Suprapubic skin (tissue), 4 donors: ENCODE data around the gene PANX3. TPM values are rescaled to one million over a fixed set of nuclear protein-coding genes. Genes with fewer than 3 reads are reported as not detected.

Source experiments
- DNase-seq, 2 donors: peaks; one replicate each; pipeline ENCODE4 v3.0.0-alpha.2; 2019; ENCODE audit warnings: low spot score in 2 of 2
- H3K27ac ChIP-seq: fragments of 200-600 bp; sonication (generic); one replicate; pipeline ENCODE4 v1.5.1; 2019
- H3K27me3 ChIP-seq: fragments of 200-600 bp; sonication (generic); one replicate; pipeline ENCODE4 v1.5.1; 2019
- H3K36me3 ChIP-seq: fragments of 200-600 bp; sonication (generic); one replicate; pipeline ENCODE4 v1.5.1; 2019
- H3K4me1 ChIP-seq: fragments of 200-600 bp; sonication (generic); one replicate; pipeline ENCODE4 v1.5.1; 2019
- H3K4me3 ChIP-seq: fragments of 200-600 bp; sonication (generic); one replicate; pipeline ENCODE4 v1.5.1; 2019; ENCODE audit warnings: mild to moderate bottlenecking
- H3K9me3 ChIP-seq: fragments of 200-600 bp; sonication (generic); one replicate; pipeline ENCODE4 v1.5.1; 2019
- CTCF ChIP-seq, 2 donors: fragments of 200-600 bp in 1 of 2; fragments of 450-650 bp in 1 of 2; sonication (generic) in 1 of 2; IDR thresholded peaks; one replicate each; pipeline ENCODE4 v1.5.1; 2016 to 2019; ENCODE audit warnings: antibody characterized with exemption in 2 of 2, mild to moderate bottlenecking in 1 of 2, moderate library complexity in 1 of 2
- EP300 ChIP-seq: sonication (generic); formaldehyde crosslinking; IDR thresholded peaks from one replicate; pipeline ENCODE4 v1.6.1; 2017; ENCODE audit warnings: antibody characterized with exemption
- POLR2A ChIP-seq, 2 donors: fragments of 450-650 bp; IDR thresholded peaks; one replicate each; pipeline ENCODE4 v1.6.1; 2017; ENCODE audit warnings: antibody characterized with exemption in 2 of 2, mild to moderate bottlenecking in 2 of 2, moderate library complexity in 2 of 2
- POLR2AphosphoS5 ChIP-seq, 3 donors: sonication (generic); formaldehyde crosslinking; IDR thresholded peaks; one replicate each; pipeline ENCODE4 v1.6.1; 2017; ENCODE audit warnings: antibody characterized with exemption in 3 of 3
- WGBS: methylation state at CpG from one replicate; pipeline ENCODE4 v1.1.5; 2018; 5-methylcytosine and 5-hydroxymethylcytosine counted together
- total RNA-seq, 4 donors: library from RNA; depleted of rRNA; stranded (reverse); fragments of >200 nt; gene quantifications; one replicate each; pipeline ENCODE4 v1.1.0, GENCODE V29; 2016

The PANX3 gene
- total RNA-seq, 4 donors from 2014 or later = not detected

- Histone ChIP-seq H3K4me1 (no peaks in the 10 kb centered on the region), H3K9me3 (no peaks in the 10 kb centered on the region), H3K27ac (no peak overlapping the region), H3K4me3 (no peak overlapping the region), H3K36me3 (peaks cover 19% of the 10 kb centered on the region), H3K27me3 (no peaks in the 10 kb centered on the region)
- TF ChIP-seq EP300 = no peak
- TF ChIP-seq CTCF (IDR thresholded peaks at IDR 0.05) = no peak
- TF ChIP-seq POLR2AphosphoS5 (IDR thresholded peaks at IDR 0.05) = no peak
- TF ChIP-seq POLR2A (IDR thresholded peaks at IDR 0.05) = no peak
- WGBS = 80% methylated on average over 5 of the region's 5 CpGs
- no peak for DNase-seq
Observed at GRCh38 chr11:124657904-124658303, 46.7 kb downstream of the PANX3 start.

GRCh38 chr11:124658501-124658900 lies 47.3 kb downstream of the PANX3 start:
- peaks cover 13% of the 10 kb centered on the region for H3K36me3 ChIP-seq
- DNase-seq = no peak
- H3K4me1 ChIP-seq = no peaks in the 10 kb centered on the region
- TF ChIP-seq CTCF (IDR thresholded peaks at IDR 0.05) (no peak), POLR2A (IDR thresholded peaks at IDR 0.05) (no peak), POLR2AphosphoS5 (IDR thresholded peaks at IDR 0.05) (no peak), EP300 (no peak)
- H3K27me3 ChIP-seq = no peaks in the 10 kb centered on the region
- 90% methylated on average over 3 of the region's 3 CpGs for WGBS
- H3K27ac ChIP-seq = no peak overlapping the region
- H3K4me3 ChIP-seq = no peak overlapping the region
- no peaks in the 10 kb centered on the region for H3K9me3 ChIP-seq

GRCh38 chr11:124658986-124659385 lies 47.8 kb downstream of the PANX3 start:
- DNase-seq = no peak
- Histone ChIP-seq H3K9me3 (no peaks in the 10 kb centered on the region), H3K27ac (no peak overlapping the region), H3K4me1 (no peaks in the 10 kb centered on the region), H3K4me3 (no peak overlapping the region), H3K27me3 (no peaks in the 10 kb centered on the region), H3K36me3 (peaks cover 9% of the 10 kb centered on the region)
- 97% methylated on average over 1 of the region's 1 CpG for WGBS
- no peak for TF ChIP-seq POLR2A (IDR thresholded peaks at IDR 0.05)

GRCh38 chr11:124661553-124661952 lies 50.3 kb downstream of the PANX3 start:
- TF ChIP-seq EP300 (no peak), CTCF (IDR thresholded peaks at IDR 0.05) (no peak)
- no peak overlapping the region for H3K4me3 ChIP-seq

GRCh38 chr11:124662106-124662505 lies 50.9 kb downstream of the PANX3 start:
- H3K27me3 ChIP-seq = no peaks in the 10 kb centered on the region
- H3K36me3 ChIP-seq = peaks cover 18% of the 10 kb centered on the region
- DNase-seq = no peak
- TF ChIP-seq POLR2A (IDR thresholded peaks at IDR 0.05) (no peak), EP300 (no peak), POLR2AphosphoS5 (IDR thresholded peaks at IDR 0.05) (no peak), CTCF (IDR thresholded peaks at IDR 0.05) (no peak)
- no peaks in the 10 kb centered on the region for H3K4me1 ChIP-seq
- no peak overlapping the region for H3K4me3 ChIP-seq
- WGBS = 87% methylated on average over 4 of the region's 4 CpGs
- H3K9me3 ChIP-seq = no peaks in the 10 kb centered on the region
- H3K27ac ChIP-seq = no peak overlapping the region

More at GRCh38 chr11:124661553-124661952, 50.3 kb downstream of the PANX3 start:
- no peak for DNase-seq
- Histone ChIP-seq H3K27ac (no peak overlapping the region), H3K4me1 (no peaks in the 10 kb centered on the region), H3K36me3 (peaks cover 18% of the 10 kb centered on the region), H3K27me3 (no peaks in the 10 kb centered on the region), H3K9me3 (no peaks in the 10 kb centered on the region)

- 93% methylated on average over 2 of the region's 2 CpGs for WGBS
- Histone ChIP-seq H3K4me3 (no peak overlapping the region), H3K27me3 (no peaks in the 10 kb centered on the region), H3K9me3 (no peaks in the 10 kb centered on the region), H3K36me3 (peaks cover 14% of the 10 kb centered on the region), H3K27ac (no peak overlapping the region), H3K4me1 (no peaks in the 10 kb centered on the region)
- no peak for DNase-seq
- no peak for TF ChIP-seq EP300
- no peak for TF ChIP-seq POLR2A (IDR thresholded peaks at IDR 0.05)
- TF ChIP-seq CTCF (IDR thresholded peaks at IDR 0.05) = no peak
- TF ChIP-seq POLR2AphosphoS5 (IDR thresholded peaks at IDR 0.05) = no peak
Observed at GRCh38 chr11:124663861-124664260, 52.6 kb downstream of the PANX3 start.
